ENCODE measurements around the gene ARPC4.

GRCh38 chr3:9794400-9794799 is 1.5 kb downstream of the ARPC4 start:
- TF ChIP-seq YY1 (IDR thresholded peaks at IDR 0.05; ENCODE audit: low read depth) (no peak), ZBTB7A (IDR thresholded peaks at IDR 0.05; ENCODE audit: low read depth) (no peak), FOXM1 (IDR thresholded peaks at IDR 0.05; ENCODE audit: borderline replicate concordance, low read depth) (no peak), TCF12 (IDR thresholded peaks at IDR 0.05; ENCODE audit: low read depth) (no peak), TAF1 (IDR thresholded peaks at IDR 0.05; ENCODE audit: low read depth) (no peak), EP300 (IDR thresholded peaks at IDR 0.05; ENCODE audit: borderline replicate concordance) (no peak), EGR1 (IDR thresholded peaks at IDR 0.05) (no peak), CEBPB (IDR thresholded peaks at IDR 0.05) (no peak), TEAD4 (IDR thresholded peaks at IDR 0.05) (no peak), RAD21 (IDR thresholded peaks at IDR 0.05; ENCODE audit: low read depth) (no peak)
- TF ChIP-seq, protein P1, sequence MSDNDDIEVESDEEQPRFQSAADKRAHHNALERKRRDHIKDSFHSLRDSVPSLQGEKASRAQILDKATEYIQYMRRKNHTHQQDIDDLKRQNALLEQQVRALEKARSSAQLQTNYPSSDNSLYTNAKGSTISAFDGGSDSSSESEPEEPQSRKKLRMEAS (IDR thresholded peaks at IDR 0.05): no peak
- TF ChIP-seq, protein P2, sequence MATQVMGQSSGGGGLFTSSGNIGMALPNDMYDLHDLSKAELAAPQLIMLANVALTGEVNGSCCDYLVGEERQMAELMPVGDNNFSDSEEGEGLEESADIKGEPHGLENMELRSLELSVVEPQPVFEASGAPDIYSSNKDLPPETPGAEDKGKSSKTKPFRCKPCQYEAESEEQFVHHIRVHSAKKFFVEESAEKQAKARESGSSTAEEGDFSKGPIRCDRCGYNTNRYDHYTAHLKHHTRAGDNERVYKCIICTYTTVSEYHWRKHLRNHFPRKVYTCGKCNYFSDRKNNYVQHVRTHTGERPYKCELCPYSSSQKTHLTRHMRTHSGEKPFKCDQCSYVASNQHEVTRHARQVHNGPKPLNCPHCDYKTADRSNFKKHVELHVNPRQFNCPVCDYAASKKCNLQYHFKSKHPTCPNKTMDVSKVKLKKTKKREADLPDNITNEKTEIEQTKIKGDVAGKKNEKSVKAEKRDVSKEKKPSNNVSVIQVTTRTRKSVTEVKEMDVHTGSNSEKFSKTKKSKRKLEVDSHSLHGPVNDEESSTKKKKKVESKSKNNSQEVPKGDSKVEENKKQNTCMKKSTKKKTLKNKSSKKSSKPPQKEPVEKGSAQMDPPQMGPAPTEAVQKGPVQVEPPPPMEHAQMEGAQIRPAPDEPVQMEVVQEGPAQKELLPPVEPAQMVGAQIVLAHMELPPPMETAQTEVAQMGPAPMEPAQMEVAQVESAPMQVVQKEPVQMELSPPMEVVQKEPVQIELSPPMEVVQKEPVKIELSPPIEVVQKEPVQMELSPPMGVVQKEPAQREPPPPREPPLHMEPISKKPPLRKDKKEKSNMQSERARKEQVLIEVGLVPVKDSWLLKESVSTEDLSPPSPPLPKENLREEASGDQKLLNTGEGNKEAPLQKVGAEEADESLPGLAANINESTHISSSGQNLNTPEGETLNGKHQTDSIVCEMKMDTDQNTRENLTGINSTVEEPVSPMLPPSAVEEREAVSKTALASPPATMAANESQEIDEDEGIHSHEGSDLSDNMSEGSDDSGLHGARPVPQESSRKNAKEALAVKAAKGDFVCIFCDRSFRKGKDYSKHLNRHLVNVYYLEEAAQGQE (IDR thresholded peaks at IDR 0.05; ENCODE audit: low read depth): no peak
- TF ChIP-seq, protein P3, sequence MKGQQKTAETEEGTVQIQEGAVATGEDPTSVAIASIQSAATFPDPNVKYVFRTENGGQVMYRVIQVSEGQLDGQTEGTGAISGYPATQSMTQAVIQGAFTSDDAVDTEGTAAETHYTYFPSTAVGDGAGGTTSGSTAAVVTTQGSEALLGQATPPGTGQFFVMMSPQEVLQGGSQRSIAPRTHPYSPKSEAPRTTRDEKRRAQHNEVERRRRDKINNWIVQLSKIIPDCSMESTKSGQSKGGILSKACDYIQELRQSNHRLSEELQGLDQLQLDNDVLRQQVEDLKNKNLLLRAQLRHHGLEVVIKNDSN (IDR thresholded peaks at IDR 0.05): no peak

Measured in Ishikawa (cell line).